Stimulated activated CD8-positive, alpha-beta memory T cell treated with anti-CD3 and anti-CD28 coated beads, Interleukin-12 subunit alpha, Interleukin-12 subunit beta, amount 100 ng/mL, for 1 hour (primary cell): ENCODE measurements around the gene SVOPL.

ENCODE experiments used
- DNase-seq: peaks from one replicate; pipeline ENCODE4 v3.0.0-alpha.2; 2020; ENCODE audit warnings: low read depth

The SVOPL gene

GRCh38 chr7:138661069-138661635, 40.0 kb downstream of the SVOPL start:
- DNase-seq: no peak

GRCh38 chr7:138658889-138659288, 42.3 kb downstream of the SVOPL start:
- no peak for DNase-seq

- DNase-seq: no peak
These were observed 43.2 kb downstream of the SVOPL start for GRCh38 chr7:138657854-138658386.

DNA sequence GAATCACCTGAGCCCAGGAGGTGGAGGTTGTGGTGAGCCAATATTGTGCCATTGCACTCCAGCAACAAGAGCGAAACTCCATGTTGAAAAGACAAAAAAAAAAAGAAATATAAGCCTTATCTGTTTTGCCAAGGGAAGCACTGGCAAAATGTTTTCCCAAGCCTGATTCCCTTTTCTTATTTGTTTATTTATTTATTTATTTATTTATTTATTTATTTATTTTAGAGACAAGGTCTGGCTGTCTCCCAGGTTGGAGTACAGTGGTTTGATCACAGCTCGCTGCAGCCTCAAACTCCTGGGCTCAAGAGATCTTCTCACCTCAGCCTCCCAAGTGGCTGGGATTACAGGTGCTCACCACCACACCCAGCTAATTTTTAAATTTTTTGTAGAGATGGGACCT, 44.2 kb downstream of the SVOPL start:
- DNase-seq: no peak

DNA sequence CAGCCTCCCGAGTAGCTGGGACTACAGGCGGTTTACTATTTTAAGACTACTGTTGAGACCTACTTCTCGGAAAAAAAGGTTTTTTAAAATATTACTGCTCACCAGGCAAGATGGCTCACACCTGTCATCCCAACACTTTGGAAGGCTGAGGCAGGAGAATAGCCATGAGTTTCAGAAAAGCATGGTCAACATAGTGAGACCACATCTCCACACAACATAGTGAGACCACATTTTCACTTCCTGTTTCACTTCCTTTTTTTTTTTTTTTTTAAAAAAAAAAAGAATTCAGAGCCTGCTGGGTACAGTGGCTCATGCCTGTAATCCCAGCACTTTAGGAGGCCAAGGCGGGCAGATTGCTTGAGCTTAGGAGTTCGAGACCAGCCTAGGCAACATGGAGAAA, 46.5 kb downstream of the SVOPL start:
- no peak for DNase-seq

DNA sequence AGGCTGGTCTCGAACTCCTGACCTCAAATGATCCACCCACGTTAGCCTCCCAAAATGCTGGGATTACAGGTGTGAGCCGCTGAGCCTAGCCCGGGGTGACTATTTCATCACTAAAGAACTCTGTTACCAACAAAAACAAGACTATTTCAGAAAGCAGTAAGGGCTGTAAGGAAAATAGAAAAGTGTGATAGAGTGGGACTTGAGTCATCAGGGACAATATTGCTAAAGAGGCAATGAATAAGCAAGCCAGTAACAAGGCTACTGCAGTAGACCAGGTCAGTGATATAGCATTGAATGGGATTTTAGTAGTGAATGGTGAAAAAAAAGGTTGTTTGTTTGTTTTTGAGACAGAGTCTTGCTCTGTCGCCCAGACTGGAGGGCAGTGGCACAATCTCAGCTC, 51.7 kb downstream of the SVOPL start:
- DNase-seq: no peak

DNA sequence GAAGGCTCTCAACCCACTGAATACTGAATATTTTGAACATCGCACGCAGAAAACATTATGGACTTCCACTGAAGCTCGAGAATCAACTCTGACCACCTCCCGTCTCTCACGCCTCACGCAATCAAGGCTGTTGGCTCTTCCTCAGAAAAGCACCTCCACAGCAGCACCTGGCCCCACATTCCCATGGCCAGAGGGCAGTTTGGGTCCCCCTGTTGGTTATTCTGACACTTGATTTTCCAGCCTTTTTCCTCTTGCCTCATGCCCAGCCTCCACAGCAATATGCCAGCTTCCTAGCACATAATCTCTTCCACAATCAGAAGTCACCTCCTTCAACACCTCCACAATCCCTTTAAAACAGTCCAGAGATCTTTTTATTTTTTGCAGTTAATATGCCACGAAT, 55.9 kb downstream of the SVOPL start:
- DNase-seq: no peak

DNA sequence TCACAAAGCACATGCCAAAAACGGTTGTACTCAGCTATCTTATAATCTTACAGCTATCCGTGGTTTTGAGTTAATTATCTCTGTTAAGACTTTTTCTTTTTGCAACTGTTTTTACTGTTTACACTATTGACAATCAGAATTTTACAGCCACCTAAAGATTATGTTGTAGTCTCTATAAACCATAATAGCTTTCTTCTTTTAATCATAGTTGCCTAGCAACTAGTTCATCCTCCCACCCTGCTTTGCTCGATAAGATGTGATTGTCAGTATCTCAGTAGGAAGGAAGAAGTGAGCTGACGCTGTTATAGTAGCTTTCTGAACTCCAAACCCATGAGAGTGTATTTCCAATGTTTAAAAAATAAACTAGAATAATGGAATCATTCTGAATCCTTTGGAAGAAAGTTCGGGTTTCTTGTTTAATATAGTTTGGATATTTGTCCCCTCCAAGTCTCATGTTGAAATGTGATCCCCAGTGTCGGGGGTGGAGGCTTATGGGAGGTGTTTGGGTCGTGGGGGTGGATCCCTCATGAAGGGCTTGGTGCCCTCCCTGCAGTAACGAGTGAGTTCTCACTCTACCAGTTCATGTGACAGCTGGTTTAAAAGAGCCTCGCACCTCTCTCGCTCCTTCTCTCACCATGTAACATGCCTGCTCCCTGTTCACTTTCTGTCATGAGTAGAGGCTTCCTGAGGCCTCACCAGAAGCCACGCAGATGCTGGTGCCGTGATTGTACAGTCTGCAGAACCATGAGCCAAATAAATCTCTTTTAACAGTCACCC, 68.1 kb downstream of the SVOPL start:
- no peak for DNase-seq

DNA sequence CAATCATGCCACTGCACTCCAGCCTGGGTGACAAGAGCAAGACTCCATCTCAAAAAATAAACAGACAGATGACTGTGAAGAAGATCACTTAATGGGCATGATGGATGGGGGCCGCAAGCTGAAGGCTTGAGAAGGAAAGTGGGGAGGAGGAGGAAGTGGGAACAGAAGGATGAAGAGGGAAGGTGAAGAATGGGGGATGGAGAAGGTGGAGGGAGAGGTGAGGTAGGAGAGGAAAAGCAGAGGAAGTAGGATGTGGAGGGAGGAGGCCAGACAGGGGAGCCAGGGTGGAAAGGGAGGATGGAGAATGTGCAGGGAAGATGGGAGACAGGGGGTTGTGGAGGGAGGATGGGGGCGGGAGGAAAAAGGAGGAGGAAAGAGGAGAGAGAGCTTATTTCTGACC, 68.8 kb downstream of the SVOPL start:
- DNase-seq: no peak

DNA sequence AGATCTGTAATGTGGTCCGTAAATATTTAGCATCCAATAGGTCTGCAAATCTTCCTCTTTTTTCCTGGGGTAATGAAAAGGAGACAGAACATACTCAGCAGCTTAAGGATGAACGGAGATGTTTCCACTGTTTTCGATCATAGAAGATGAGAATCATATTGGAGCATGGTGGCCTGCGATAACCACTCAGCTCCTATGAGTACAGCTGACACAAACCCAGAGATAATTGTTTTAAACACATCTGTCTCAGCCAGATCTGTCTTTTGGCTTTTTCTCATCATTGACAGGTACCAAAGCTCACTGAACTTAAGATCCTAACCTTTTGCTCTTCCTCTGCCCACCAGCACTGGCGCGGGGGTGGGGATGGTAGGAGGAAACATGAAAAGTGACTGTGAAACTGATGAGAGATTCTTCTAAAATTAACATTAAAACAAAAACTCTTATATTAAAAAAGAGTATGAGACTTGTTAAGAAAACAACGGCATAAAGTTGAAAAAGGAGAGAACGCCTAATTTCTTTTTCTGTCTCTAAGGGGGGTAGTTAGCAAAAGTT, 71.0 kb downstream of the SVOPL start:
- no peak for DNase-seq

DNA sequence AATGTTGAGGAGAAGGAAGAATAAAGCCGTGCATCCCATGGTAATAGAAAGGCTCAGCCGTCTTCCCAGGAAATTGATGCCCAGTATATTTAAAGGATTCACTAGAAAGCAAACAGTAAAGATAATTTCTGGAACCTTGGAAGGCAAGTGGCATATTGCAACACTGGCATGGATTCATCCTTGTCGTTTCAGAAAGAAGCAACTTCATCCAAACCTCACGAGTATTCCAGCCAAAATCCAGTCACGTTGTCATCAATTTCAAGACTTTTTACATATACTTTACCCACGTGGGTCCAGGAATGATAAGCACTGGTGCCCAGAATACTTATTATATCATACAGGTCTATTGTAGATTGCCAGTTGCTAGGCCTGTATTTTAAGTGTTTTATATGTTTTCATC, 73.8 kb downstream of the SVOPL start:
- no peak for DNase-seq

- DNase-seq: no peak
These were observed 74.3 kb downstream of the SVOPL start for GRCh38 chr7:138626846-138627245.

GRCh38 chr7:138625849-138626230, 75.3 kb downstream of the SVOPL start:
- no peak for DNase-seq

DNA sequence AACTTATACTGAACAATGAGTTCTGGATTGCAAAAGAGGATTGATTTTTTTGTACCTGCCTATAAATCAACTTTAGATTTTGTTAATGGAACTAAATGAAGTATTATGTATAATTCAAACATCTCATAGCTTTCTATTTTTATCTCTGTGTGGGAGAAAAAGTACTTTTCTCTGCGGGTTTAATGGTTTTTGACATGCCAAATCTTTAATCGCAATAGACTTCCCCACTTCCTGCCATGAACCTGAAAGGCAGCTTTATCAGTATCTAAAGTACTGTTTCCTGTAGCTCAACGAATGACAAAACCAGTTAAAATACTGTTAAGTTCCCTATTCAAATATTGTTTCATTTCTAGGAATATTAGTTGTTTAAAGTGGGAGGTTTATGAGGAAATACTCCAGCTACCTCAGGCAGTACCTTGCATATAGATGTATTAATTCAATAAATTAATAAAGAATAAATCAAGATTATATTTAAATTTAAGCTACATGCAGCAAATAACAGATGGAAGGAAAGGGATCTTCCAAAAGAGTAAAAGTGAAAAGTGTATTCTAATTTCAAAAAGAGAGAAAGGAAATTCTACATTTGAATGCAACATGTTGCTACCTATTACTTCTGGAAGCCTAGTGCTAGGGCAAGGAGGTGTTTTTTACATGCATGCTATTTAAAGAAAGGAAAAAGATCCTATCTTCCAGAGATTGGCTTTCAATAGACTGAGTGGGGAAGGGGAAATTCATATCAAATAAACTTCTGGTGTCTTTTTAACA, 75.9 kb downstream of the SVOPL start:
- DNase-seq: no peak

- no peak for DNase-seq
These were observed 78.3 kb downstream of the SVOPL start for GRCh38 chr7:138622841-138623240.

GRCh38 chr7:138618933-138619332, 82.2 kb downstream of the SVOPL start:
- DNase-seq: no peak

- no peak for DNase-seq
These were observed 82.7 kb downstream of the SVOPL start for GRCh38 chr7:138618506-138618905.

DNA sequence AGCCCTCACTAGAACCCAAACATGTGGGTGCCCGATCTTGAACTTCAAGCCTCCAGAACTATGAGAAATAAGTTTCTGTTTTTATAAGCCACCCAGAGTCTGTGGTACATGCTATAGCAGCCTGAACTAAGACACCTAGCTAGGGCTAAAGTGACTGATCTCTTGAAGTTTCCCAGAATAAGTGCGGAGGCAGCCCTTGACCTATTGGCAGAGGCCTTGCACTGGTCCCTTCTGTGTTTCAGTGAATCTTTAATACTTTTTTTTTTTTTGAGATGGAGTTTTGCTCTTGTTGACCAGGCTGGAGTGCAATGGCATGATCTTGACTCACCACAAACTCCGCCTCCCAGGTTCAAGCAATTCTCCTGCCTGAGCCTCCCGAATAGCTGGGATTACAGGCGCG, 85.1 kb downstream of the SVOPL start:
- no peak for DNase-seq

DNA sequence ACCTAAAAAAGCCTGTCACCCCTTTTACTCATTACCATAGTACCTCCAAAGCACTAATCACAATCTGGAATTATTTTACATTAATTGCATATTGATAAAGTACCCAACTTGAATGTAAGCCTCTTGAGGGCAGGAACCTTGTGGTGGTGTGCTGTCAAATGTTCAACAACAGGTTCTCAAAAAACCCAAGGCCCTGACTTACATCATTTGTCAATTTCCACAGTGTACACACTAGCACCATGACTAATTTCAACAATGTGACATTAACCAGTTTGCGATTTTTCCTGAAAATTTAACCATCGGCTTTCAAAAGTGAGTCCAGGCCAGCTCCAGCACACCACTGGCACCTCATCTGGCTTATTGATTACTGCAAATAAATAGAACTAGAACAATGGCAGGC, 87.5 kb downstream of the SVOPL start:
- no peak for DNase-seq

- DNase-seq: no peak
These were observed 90.4 kb downstream of the SVOPL start for GRCh38 chr7:138610671-138611170.

DNA sequence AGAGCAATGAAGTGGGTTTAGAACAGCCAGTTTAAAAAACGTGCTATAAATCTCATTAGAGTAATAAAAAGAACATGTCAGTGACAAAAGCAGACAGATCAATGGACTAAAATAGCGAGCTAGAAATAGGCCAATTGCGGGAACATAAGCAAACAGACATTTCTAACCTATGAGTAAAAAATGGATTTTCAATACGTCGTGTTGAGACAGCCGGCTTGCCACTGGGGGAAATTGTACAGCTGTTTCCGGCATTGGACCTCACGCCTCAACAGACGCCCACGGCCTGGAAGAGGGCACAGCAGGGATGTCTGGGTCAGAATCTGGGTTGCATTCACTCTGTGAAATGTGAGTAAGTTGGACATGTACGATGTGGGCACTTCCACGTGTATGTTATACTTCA, 92.9 kb downstream of the SVOPL start:
- DNase-seq: no peak
